Renal pelvis (tissue), 4 donors: ENCODE data around the gene TSPEAR. TPM values are rescaled to one million over a fixed set of nuclear protein-coding genes. Genes with fewer than 3 reads are reported as not detected.

Experiments used
- DNase-seq: peaks from one replicate; pipeline ENCODE4 v3.0.0-alpha.2; 2013
- polyA plus RNA-seq, 3 donors: library from polyadenylated mRNA; unstranded; fragments of 120-200 nt; gene quantifications; one replicate each; pipeline ENCODE4 v1.2.1, GENCODE V29; 2013; ENCODE audit not compliant: insufficient read length in 3 of 3

TSPEAR gene
- polyA plus RNA-seq, 3 donors, result 0.95 to 1.1 (median 1.0) TPM

DNA sequence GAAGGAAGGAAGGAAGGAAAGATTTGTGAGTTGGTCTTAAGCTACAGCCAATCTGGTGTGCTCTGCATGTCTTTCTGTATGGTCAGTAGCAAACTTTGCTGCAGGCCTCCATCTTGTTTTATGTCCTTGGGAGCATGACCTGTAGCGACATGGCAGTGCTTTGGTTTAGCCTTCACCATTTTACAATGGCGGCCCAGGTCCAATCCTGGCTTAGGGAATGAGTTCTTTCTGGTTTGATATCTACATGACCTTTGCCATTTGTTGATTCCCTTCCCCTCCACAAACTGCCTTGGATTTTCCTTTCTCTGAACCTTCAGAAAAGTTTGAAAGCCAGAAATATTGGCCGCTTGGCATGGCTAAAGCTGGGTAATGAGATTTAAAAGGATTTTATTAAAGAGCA, 30.5 kb upstream of the TSPEAR start:
- DNase-seq, result no peak

DNA sequence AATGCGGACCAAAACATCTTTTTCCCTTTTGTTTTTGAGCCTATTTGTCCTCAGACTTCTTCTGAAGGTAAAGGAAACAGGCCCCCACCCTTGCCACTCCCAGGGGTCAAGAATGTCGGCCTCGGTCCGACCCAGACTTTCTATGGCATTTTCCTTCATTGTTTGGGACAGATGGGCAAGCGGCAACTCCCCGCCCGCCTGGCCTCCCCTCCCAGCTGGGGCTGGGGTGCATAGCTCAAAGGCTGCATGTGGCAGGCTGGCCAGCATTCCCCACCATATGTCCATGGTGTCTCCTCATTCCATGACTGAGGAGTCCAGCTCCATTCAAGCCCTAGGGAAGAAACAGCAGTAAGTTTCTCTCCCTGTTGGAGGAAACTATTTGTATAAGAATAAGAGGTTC, 29.4 kb upstream of the TSPEAR start:
- no peak for DNase-seq

DNA sequence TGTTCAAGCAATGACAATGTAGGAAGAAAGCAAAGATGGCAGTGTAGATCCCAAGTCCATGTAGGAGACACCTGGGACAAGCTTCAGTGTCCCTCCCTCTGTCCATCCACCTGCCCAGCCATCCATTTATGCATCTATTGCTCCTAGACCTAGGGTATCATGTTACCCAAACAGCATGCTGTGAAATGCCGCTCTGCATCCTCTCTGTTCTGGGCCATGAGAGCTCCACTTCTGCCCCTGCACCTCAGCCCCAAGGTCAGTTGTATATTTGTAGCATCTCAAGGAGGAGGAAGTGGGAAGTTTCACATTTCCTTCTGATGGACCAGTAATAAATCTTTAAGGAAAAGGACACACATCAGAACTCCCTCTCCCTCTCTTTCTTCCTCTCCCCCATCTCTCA, 27.9 kb upstream of the TSPEAR start:
- DNase-seq, result no peak

DNA sequence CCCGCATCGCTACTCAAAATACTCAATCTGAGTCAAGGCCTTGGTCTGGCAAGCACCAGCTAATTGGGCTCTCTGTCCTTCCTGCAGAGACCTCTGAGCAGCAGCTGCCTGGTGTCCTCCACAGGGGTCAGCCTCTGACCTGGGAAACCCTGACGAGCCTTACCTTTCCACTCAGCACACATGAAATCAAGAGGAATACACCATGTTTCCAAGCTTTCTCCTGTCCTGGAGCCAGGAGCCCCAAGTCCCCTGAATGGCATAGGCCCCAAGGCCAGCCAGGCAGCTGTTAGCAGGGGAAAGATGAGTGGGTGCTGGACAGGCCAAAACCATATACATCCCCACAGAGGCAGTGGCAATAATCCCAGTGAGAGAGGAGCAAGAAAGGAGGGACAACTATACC, 27.2 kb upstream of the TSPEAR start:
- DNase-seq, result no peak

DNA sequence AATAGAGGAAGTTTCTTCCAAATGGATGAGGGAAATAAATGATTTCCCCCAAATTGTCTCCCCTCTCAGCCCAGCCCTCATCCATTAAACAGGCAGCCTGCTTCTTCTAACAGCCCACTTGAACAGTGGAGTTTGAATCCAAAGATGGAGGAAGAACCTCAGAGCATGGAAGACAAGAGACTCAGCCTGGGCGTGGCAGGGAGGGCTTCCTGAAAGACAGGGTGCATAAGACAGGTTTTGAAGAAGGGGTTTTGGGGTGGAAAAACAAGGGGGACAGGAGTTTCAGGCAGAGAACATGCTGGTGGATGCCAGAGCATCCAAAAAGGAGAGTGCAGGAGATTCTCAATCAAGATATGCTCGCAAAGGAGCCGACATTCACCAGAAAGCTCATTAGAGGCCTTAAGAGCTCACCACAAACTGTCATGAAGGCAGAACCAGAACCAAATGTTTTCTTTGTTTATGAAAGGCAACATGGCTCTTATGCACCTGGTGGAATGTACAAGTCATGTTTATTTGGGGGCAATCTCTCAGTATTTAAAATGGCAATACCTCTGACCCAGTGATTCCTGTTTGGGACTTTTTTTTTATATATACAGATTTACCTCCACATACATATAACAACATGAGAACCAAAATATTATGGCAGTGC, 26.5 kb upstream of the TSPEAR start:
- DNase-seq, result no peak

DNA sequence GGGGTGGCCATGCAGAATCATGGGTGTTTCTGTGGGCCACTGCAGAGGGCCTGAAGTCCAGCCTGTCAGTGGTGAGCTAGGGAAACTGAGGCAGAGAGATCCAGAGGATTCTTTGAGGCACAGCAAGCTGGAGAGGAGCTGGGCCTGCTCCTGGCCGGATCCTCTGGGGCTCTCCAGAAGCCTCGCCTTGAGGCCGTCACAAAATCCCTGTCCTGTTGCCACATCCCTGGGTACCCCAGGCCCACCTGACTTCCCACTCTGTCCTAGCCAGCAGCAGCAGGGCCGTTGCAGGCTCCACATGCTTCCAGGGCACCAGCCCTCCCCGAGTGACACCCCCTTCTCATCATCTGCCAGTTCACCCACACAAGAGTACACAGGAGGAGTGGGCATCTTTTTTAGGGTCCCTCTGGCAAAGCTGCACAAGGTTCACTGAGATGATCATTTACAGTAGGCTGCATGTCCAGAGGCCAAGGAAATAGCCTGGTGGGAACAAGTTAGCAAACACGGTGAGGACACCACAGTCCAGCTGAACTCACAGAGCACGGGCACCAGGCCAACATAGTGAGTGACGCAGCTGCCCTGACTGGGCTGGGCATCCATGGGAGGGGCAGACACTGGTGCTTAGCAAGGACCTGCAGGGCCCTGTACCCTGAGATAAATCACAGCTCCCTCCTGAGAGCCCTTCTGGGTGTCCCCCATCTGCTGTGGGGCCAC, 25.1 kb upstream of the TSPEAR start:
- DNase-seq, result no peak

DNA sequence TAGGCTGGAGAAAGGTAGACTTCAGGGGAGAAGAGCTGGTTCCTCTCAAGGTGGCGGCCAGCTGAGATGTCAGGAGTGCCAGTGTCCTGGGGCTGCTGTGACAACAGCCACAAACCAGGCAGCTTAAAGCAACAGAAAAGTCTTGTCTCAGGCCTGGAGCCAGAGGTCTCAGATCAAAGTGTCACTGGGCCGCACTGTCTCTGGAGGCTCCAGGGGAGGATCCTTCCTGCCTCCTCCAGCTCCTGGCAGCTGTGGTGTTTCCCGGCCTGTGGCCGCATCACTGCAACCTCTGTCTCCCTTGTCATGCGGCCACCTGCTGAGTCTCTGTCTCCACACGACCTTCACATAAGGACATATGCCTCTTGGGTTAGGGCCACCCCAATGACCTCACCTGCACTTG, 24.4 kb upstream of the TSPEAR start:
- DNase-seq, result no peak

DNA sequence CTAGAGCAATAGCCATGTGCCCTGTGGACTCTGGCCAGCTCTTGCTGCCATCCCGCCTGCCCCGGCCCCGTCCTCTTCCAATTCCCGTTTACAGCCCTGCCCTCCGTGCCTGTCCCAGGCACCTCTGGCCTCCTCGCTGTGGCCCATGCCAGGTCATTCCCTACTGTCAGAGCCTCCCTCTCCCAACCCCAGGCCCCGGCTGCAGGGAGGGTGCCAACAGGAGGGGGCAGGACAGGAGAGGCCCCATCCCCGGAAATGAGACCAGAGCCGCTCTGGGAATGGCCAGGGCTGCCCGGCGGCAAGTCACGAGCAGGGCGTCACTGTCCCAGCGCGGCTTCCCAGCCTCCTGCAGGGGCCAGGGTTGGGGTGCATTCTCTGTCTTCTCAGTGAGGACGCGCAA, 23.5 kb upstream of the TSPEAR start:
- no peak for DNase-seq

DNA sequence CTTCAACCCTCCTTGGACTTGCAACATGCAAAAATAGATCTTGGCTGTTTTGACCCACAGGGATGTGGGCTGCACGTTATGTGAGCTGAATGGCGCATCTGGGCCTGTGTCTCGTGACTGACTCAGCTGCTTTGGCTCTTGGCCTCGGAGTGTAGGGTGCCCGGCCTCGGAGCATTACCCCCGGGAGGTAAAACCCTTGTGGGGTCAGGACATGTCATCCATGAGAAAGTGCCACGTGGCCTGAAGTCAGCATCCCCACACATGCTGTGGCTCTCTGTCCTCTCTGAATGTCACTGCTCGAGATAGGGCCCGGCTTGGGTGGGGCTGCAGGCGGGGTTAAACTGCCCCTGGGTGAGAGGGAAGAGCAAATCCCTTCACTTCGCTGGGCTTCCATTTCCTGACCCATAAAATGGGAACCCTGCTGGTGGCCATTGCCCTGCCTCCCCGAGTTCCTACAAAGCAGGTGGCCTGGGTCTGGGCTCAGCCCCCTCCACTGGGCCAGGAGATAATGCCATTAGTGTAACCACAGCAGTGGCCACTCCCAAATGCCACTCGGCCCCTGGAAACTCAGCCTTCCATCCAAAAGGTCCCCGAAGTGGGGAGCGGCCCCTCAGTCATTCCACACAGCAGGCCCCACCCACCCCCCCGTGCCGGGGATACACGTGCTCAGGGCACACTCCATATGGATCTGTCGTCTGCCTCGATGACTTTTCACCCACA, 22.8 kb upstream of the TSPEAR start:
- DNase-seq, result no peak

DNA sequence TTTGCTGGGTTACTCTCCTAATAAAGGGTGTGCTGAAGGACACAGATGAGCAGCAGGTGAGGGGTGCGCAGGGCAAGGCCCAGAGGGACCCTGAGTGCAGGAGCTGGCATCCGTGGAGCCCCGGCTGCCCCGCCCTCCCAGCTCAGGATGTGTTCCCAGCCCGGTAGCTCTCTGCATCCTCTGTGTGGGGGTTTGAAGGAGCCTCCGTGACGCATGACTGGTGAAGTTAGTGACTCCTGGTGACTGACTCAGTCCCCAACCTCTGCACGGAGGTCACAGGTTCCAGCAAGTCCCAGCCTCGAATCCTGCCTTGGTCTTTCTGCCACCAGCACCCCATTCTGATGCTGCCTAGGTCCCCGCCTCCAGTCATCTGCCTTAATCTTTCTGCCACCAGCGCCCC, 21.6 kb upstream of the TSPEAR start:
- DNase-seq, result no peak

DNA sequence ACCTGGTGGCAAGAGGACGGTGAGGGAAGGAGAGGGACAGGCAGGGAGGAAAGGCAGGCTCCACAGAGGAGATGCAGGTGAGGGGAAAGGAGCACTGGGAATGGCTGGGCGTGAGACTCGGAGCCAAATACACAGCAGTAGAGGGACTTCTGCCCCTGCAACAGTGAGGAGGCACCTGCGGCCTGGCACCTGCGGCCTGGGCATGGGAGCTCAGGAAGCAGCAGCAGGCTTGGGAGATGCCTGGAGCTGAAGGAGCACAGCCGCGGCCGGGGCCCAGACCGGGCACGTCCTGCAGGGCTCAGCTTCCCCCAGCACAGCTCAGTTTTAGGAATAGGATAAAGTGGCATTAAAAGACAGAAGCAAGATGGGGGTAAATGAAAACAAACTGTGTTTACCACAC, 20.9 kb upstream of the TSPEAR start:
- DNase-seq, result no peak

DNA sequence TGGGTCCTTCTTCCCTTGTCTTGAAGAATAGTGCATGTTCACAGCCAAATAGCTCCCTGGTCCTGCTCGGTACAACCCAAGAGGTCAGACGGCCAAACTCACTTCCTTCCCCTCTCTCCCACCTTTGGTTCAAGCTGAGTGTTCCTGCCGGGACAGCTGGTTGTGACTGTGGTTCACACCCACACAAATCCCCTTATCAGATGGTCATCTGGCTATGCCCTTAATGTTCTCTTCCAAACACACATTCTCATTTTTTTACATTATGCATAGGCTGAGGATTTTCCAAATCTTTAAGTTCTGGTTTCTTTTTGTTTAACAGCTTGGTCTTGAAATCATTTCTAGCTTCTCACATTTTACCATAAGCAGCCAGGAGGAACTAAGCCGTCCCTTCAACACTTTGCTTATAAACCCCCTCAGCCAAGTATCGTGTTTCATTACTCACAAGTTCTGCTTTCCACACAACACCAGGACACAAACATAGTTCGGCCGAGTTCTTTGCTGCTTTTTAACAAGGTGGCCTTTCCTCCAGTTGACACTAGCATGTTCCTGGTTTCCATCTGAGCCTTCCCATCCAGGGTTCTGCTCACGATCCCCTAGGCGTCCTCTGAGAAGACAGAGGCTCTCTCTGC, 19.7 kb upstream of the TSPEAR start:
- no peak for DNase-seq

DNA sequence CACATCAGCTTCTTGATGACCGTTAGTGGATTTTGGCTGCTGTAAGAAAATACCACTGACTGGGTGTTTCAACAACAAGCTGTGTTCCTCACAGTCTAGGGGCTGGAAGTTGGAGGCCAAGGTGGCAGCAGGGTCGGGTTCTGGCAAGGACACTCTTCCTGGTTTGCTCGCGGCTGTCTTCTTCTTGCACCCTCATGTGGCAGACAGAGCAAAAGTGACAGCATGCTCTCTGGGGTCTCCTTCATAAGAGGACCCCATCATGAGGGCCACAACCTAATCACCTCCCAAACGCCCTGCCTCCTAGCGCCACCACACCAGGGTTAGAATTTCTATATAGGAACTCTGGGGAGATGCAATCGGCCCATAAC, 18.6 kb upstream of the TSPEAR start:
- no peak for DNase-seq

DNA sequence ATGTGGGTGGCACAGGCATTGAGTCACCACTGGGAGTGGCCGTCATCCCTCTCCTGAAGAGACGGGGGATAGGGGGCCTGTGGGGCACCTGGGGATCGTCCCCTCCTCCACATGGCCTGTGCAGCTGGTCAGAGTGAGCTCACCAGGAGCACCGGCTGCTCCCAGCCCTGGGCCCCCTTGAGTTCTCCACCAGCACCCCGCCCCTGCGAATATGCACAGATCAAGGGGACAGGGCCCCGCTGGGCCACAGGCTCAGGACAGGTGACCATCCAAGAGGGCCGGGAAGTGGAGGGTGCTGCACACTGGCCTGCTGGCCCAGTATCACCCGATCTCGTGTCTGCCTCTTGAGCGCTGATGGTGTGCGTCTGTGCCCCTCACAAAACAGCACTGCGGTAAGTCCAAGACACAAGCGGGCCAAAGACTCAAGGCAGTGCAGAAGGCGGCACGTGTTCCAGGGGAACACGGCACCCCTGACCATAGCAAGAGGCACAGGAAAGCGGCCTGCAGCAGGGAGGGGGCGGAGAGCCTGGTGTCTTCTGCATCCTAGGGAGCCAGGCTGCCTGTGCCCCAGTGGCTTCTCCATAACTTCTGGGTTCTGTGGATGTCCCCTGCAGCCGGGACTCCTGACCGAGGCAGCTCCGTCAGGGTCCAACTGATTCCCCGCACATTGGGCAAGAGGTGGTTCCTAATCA, 18.1 kb upstream of the TSPEAR start:
- no peak for DNase-seq

DNA sequence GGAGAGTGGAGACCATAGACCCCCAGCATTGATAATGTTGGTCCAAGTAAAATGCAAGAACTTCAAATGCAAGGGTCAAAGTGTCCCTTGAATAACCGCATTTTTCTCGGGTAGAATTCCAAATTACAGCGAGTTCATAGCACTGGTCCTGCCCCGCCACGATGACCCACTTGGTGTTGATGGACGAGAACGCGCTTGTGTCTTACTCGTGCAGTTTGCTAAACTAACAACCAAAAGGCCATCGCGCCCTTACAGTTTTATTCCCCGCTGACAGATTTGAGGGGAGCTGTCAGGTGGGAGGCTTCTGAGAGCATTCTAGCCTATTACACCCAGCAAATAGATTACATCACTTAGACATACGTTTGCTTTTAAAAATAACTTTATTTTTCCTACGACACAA, 17.3 kb upstream of the TSPEAR start:
- DNase-seq, result no peak

DNA sequence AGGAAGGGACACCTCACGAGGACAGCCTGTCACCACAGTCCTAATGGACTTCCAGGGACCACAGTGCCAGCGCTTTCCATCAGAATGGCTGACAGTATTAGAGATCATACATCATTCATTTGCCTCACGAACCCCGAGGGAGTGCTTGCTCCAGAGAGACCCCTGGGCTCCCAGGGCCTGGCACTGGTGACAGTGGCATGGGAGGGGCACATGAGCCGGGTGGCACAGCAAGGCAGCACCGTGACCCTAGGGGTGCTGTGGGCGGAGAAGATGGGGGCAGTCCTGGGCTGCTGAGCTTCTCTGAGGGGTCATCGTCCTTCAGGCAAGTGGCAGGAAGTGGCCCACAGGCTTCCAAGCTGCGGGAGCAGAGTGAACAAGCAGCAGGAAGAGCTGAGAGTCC, 16.4 kb upstream of the TSPEAR start:
- DNase-seq, result no peak

DNA sequence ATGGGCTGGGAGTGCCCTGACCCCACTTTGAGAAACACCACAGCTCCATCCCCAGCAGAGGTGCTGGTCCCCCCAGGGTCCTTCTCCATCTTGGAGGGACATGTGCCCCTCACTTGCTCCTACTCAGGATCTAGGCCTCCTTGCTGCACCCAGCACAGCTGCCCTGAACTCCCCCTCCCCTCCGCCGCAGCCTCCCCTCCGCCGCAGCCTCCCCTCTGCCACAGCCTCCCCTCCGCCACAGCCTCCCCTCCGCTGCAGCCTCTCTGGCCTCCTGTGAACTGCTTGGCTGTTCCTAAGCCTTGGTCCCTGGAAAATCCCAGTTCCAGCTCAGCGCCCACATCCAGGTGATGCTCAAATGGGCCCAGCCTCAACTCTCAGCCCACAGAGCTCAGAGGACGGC, 15.9 kb upstream of the TSPEAR start:
- no peak for DNase-seq

DNA sequence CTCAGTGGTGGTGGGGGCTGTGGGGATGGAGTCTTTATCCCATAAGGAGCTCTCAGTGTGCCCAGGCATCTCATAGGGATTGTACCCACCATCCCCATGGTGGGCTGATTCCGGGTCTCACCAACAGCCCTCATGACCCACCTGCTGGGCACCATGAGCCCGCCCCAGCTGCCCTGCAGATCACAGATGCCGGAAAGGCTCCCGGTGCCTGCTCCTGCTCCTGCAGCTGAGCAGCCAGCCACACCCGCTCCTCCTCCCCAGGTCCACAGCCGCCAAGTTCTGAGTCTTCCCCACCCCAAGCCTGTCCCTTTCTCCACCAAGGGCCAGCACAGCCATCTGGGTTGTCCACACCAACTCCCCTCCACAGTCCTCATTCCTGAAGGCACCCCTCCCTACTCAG, 15.5 kb upstream of the TSPEAR start:
- DNase-seq, result no peak

DNA sequence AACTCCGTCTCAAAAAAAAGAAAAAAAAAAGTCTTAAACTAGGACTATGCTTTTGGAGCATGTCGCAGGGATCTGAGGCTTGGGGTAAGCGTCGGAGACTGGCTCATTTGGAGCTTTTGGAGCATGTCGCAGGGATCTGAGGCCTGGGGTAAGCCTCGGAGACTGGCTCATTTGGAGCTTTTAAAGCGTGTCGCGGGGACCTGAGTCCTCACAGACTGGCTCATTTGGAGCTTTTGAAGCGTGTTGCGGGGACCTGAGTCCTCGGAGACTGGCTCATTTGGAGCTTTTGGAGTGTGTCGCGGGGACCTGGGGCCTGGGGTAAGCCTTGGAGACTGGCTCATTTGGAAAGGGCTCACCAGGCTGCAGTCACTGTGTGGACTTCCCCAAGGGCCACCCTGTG, 13.6 kb upstream of the TSPEAR start:
- no peak for DNase-seq

DNA sequence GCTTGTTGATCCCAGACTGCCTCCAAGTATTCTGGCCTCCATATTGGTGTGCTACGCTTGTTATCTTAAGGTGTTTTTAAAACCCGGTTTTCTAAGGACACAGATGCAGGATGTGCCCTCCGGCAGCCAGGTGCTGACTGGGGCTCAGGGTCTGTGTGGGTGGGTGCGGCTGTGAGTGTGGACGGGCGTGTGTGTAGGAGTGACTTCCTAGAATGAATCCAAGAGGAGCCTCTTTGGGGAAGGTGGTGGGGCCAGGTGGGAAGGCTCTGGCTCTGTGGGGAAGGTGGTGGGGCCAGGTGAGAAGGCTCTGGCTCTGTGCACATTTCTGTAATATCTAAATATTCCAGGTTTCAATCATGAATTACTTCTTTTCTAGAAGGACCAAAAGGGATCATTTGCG, 12.8 kb upstream of the TSPEAR start:
- no peak for DNase-seq

DNA sequence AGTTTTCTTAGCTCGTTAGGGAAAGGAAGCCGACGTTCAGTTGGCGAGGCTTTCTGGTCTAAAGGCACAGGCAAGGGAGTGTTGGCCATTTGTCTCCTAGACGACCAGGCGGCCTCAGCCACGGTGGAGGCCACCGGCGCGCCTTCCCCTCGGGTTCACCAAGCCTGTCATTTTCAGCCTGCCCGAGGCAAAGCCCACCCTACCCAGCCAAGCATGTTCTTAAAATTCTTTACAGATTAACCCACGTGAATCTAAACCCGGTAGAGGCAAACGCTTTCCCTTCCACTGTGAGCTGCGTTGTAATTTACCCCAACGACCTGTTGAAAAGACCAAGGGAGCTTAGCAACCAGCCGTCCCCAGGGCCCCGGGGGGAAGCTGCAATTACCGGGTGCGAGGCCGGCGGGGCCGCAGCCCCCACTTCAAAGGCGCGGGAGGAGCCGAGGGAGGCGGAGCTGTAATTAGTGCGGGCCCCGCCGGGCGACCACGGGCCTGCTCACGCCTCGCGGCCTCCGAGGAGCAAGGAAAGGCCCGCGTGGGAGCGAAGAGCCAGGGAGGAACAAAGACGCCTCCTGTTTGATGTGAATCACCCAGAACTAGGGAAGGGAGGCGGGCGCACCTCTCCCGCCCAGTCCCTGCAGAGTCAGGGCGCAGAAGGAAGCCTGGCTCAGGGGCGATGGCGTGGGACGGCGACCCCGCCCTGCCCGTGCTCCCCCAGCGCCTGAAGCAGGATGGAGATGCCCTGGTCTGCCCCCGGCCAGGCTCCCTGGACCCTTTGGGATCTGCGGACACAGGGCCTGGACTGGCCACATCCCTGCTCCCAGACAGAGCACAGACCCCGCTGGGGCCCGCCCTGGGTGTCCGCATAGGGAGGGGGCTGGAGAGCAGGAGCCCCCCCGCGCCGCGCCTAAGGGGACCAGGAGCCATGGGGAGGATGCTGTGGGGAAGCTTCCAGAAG, 12.1 kb upstream of the TSPEAR start:
- DNase-seq, result peak; percentile 75
